Measurements from ENCODE around the gene S100A13.
"Not testable (repeated sequence)": the region's sequence is repeated elsewhere in the genome, so short reads cannot be mapped to it uniquely, and the experiment has no call there.

Gene S100A13

DNA sequence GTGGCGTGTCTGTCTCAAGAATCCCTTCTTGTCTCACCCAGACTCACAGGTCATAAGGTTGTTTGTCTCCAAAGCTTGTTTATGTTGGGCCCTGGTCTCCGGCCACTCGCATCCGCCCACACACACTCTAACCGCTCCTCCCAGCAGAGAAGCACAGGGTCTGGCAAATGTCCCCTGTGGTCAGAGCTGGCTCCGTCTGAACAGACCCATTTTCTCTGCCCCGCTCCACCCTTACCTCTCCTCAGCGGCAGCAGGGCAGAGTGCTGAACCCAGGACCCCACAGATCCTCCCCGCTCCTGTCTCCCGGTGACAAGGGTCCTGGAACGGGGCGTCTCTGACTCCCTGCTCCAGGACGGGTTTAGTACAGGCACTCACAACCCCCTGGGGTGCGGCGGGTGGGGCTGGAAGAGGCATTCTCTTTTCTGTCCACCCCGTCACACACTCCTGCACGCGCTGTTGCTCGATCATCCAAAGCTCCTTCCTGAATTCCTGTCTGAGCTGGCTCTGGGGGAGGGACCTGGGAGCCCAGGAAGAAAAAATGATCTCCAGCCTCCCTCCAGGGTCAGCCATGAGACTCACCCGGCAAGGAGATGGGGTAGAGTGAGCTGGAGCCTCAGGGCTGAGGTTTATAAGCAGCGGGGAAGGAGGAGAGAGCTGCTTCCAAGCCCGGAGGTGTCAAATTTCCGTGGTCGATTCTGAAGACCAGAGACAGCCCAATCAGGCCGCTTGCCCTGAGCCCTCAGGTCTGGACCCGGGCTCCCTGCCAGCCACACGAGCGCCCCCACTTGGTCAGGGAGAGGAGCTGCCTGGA is at the start of gene S100A13:
Gene S100A13, minus strand, starts transcription at position 602 of the 811 bp plus-strand sequence. CDS start 1,033 bp downstream, outside the sequence.
- no peak for DNase-seq

GRCh38 chr1:153673511-153673910 is 46.2 kb upstream of the S100A13 start:
- no peak for DNase-seq

DNA sequence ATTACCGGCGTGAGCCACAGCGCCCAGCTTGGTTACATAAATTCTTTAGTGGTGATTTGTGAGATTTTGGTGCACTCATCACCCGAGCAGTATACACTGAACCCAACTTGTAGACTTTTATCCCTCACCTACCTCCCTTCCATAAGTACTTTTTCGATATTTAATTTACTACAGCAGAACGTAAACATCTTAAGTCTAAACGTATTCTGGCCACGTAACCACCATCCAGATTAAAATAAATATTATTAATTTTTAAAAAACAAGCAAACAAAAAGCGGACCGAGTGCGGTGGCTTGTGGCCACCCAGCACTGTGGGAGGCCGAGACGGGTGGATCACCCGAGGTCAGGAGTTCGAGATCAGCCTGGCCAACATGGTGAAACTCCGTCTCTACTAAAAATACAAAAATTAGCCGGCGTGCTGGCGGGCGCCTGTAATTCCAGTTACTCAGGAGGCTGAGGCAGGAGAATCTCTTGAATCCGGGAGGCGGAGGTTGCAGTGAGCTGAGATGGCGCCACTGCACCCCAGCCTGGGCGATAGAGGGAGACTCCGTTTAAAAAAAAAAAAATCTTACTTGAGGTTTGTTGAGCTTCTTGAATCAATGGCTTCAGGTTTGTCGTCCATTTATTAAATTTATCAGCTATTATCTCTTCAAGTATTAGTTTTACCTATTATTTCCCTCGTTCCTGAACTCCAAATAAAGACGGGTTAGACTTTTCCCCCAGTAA is 44.5 kb upstream of the S100A13 start:
- DNase-seq: not testable (repeated sequence)

- DNase-seq: peak; percentile 99
These were observed 43.7 kb upstream of the S100A13 start, which contains the start of gene ILF2 for GRCh38 chr1:153670859-153671627. Gene ILF2, minus strand, starts transcription at chr1:153670993. Its CDS starts 71 bp downstream, at chr1:153670922.

DNA sequence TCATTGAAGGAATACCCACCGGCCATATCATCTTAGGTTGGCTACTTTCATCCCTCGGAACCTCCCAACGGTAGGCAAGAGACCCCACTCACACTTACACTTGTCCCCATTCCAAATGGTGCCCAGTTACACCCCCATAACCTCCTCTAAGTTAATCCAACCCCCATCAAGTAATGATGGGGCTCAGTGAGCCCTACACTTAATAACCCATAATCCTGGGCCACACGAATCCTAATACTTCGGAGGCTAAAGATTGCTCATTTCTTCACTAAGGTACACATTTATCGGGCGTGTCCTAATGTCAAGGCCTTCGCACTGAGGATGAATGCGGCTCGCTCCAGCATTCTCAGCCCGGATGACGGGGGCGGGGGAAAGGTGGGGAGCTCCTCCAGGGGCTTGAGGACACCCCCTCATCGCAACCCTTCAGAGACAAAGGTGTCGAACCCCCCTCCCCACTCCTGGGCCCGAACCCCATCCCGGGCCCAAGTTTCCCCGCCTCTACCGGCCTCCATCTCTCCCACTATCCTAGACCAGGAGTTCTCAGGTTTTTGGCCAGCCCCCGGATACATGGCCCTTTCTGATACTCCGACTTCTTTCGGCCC is 43.1 kb upstream of the S100A13 start:
- DNase-seq: no peak

GRCh38 chr1:153669606-153670005 is 42.3 kb upstream of the S100A13 start:
- no peak for DNase-seq

GRCh38 chr1:153668672-153669071 is 41.4 kb upstream of the S100A13 start:
- DNase-seq: not testable (repeated sequence)

GRCh38 chr1:153667439-153667838 is 40.1 kb upstream of the S100A13 start:
- no peak for DNase-seq

GRCh38 chr1:153663211-153663610 is 35.9 kb upstream of the S100A13 start:
- no peak for DNase-seq

DNA sequence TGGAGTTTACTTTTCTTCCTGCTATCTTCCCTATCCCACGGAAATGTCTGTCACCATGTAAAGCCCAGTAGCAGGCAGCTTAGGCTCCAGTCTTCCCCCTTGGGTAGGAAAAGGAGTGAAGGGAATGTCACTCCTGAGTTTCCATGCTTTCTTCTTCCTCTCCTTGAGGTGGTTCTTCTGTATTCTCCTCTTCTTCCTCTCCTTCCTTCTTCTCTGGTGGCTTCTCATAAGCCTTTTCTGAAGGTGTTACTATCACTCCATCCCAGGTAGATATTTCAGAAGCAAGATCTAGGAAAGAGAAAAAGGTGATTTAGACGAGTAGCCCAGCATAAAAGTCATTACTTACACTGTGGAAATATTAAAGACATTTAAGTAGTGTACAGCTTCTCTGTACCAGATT is 35.0 kb upstream of the S100A13 start:
- no peak for DNase-seq

GRCh38 chr1:153661111-153661708 is 33.9 kb upstream of the S100A13 start:
- no peak for DNase-seq

DNA sequence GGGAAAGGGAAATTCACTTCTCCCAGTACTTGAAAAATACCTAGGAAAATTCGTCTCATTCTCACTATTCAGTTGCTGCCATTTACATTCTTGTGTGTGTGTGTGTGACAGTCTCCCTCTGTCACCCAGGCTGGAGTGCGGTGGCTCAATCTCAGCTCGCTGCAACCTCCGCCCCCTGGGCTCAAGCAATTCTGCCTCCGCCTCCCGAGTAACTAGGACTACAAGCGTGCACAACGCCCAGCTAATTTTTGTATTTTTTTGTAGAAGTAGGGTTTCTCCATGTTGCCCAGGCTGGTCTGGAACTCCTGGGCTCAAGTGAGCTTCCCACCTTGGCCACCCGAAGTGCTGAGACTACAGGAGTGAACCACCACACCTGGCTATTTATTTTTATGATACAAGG is 32.4 kb upstream of the S100A13 start:
- DNase-seq: no peak

GRCh38 chr1:153659175-153659534 is 31.9 kb upstream of the S100A13 start:
- DNase-seq: no peak

- DNase-seq: peak; percentile 94
These were observed 31.3 kb upstream of the S100A13 start, which contains the start of gene SNAPIN for GRCh38 chr1:153658400-153659174. Gene SNAPIN, plus strand, starts transcription at chr1:153658703. Its CDS starts 41 bp downstream, at chr1:153658744.

- no peak for DNase-seq
These were observed 28.0 kb upstream of the S100A13 start for GRCh38 chr1:153655333-153655732.

- DNase-seq: no peak
These were observed 25.6 kb upstream of the S100A13 start for GRCh38 chr1:153652805-153653500.

DNA sequence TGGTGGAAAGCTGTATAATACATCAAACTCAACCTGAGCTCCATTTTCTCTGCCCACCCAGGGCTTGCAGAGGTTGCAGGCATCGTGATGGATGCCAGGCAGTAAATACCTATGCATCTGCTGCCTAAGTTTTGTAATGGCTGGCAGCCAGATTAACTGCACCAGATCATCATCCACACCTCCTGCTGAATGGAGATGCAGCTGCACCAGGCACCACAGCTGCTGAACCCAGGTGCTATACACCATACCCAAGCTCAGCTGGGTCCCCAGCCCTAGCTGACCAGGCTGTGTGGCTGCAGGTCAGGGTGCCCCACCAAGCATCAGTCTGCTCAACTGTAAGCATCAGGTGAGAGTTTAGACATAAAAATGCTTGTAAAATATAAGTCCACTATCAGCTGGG is 24.5 kb upstream of the S100A13 start:
- no peak for DNase-seq

- no peak for DNase-seq
These were observed 22.5 kb upstream of the S100A13 start for GRCh38 chr1:153649863-153650235.

DNA sequence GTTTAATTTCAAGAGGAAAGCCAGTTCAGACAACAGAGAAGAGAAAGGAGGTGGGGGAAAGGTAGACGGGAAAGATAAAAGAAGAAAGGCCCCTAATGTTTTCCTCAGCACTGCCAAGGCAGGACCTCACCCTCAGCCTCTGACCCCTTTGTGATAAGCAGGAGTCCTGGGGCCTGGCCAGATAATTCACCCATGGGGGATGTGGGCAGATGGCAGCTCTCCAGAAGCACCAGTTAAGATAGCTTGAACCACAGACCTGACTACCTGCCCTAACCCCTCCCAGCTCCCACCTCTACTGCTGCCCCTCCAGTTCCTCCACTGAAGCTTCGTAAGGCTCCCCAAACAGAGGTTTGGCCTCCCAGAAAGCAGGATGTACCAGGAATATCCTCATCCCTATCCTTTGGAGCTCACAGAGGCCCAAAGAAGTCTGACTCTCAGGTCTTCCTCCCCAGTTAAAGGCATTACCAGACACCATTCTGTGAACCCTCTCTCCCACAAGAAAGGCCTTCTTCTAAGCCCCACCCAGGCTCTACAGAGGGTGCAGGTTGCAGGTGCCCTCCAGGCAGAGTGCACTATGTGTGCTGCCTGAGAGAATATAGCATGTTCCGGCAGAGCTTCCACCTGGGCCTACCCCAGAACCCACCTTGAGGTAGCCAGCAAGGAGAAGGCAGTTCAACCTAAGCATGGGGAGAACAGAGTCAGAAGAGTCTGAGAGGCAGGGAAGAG is 22.0 kb upstream of the S100A13 start:
- DNase-seq: no peak

DNA sequence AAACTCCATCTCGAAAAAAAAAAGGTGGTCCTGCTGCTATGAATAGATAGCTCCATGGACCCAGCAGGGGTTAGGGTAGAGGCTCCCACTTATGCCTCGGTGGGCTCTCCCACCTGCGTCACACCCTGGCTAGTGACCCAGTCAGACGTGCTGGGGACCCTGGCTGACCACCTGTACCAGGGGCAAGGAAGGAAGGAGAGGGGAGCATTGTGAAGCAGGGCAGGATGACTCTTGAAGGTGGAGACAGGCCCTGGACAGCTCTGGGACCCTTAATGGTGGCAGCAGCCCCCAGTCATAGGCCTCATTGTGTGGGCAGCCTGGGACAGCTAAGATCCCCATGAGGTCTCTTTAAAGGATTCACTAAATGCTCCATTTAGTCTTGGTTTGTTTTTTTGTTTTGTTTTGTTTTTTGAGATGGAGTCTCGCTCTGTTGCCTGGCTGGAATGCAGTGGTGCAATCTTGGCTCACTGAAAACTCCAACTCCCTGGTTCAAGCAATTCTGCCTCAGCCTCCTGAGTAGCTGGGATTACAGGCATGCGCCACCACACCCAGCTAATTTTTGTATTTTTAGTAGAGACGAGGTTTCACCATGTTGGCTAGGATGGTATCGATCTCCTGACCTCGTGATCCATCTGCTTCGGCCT is 20.8 kb upstream of the S100A13 start:
- no peak for DNase-seq
